Hepatocyte (in vitro differentiated cells): ENCODE results near the gene AMMECR1L. TPM values are rescaled to one million over a fixed set of nuclear protein-coding genes. Genes with fewer than 3 reads are reported as not detected.
"Not testable (repeated sequence)": the region's sequence is repeated elsewhere in the genome, so short reads cannot be mapped to it uniquely, and the experiment has no call there.

ENCODE experiments used
- DNase-seq: peaks from one replicate; pipeline ENCODE4 v3.0.0-alpha.2; 2016; ENCODE audit warnings: low spot score
- H2AFZ ChIP-seq: fragments of 200-600 bp; sonication (generic); 2 replicates; pipeline ENCODE4 v1.6.0; 2016; ENCODE audit warnings: antibody characterized with exemption, mild to moderate bottlenecking
- H3K27ac ChIP-seq: fragments of 200-600 bp; sonication (generic); 2 replicates; pipeline ENCODE4 v1.5.1; 2016; ENCODE audit warnings: mild to moderate bottlenecking
- H3K27me3 ChIP-seq: fragments of 200-600 bp; sonication (generic); 2 replicates; pipeline ENCODE4 v1.6.1; 2016
- H3K36me3 ChIP-seq: fragments of 200-600 bp; sonication (generic); replicated peaks from 2 replicates; pipeline ENCODE4 v1.5.1; 2016; ENCODE audit warnings: low read depth; ENCODE audit not compliant: insufficient read depth
- H3K4me1 ChIP-seq: fragments of 200-600 bp; sonication (generic); 2 replicates; pipeline ENCODE4 v1.5.1; 2016; ENCODE audit warnings: mild to moderate bottlenecking, moderate library complexity; ENCODE audit not compliant: insufficient read depth
- H3K4me2 ChIP-seq: fragments of 200-600 bp; sonication (generic); 2 replicates; pipeline ENCODE4 v1.6.0; 2016
- H3K4me3 ChIP-seq: fragments of 200-600 bp; sonication (generic); 2 replicates; pipeline ENCODE4 v1.5.1; 2016; ENCODE audit warnings: mild to moderate bottlenecking
- H3K79me2 ChIP-seq: fragments of 200-600 bp; sonication (generic); 2 replicates; pipeline ENCODE4 v1.6.0; 2017; ENCODE audit warnings: mild to moderate bottlenecking
- H3K9me2 ChIP-seq: fragments of 200-600 bp; sonication (generic); replicated peaks from 2 replicates; pipeline ENCODE4 v1.6.0; 2017; ENCODE audit warnings: mild to moderate bottlenecking; ENCODE audit not compliant: insufficient read depth
- H3K9me3 ChIP-seq: fragments of 200-600 bp; sonication (generic); 2 replicates; pipeline ENCODE4 v1.5.1; 2016; ENCODE audit warnings: low read depth, mild to moderate bottlenecking
- H4K20me1 ChIP-seq: fragments of 200-600 bp; sonication (generic); 2 replicates; pipeline ENCODE4 v1.6.0; 2016; ENCODE audit warnings: mild to moderate bottlenecking; ENCODE audit not compliant: insufficient read depth, poor library complexity, severe bottlenecking
- EZH2 ChIP-seq: fragments of 200-600 bp; sonication (generic); IDR thresholded peaks from 2 replicates; pipeline ENCODE4 v1.6.1; 2016; ENCODE audit warnings: antibody characterized with exemption, mild to moderate bottlenecking, borderline replicate concordance
- EZH2phosphoT487 ChIP-seq: fragments of 200-600 bp; sonication (generic); IDR thresholded peaks from one replicate; pipeline ENCODE4 v1.6.1; 2018; ENCODE audit warnings: antibody characterized with exemption, mild to moderate bottlenecking, low read depth, moderate library complexity; ENCODE audit not compliant: unreplicated experiment, severe bottlenecking
- WGBS: methylation state at CpG from one replicate; pipeline ENCODE4 v1.1.6; 2016; ENCODE audit warnings: low lambda C conversion rate; ENCODE audit errors: missing lambda C conversion rate; 5-methylcytosine and 5-hydroxymethylcytosine counted together
- polyA plus RNA-seq: library from polyadenylated mRNA; unstranded; fragments of >200 nt; fragmentation: Nextera tagmentation; extraction: Ambion mirVana; gene quantifications from 2 replicates; pipeline ENCODE4 v1.2.1, GENCODE V29; 2016
- total RNA-seq: library from RNA; depleted of rRNA; stranded (reverse); fragments of >200 nt; gene quantifications from 2 replicates; pipeline ENCODE4 v1.2.3, GENCODE V29; 2014
- TF ChIP-seq, protein P1 (sequence below): fragments of 200-600 bp; sonication (generic); IDR thresholded peaks from 2 replicates; pipeline ENCODE4 v1.5.1; 2016; ENCODE audit warnings: antibody characterized with exemption, mild to moderate bottlenecking; ENCODE audit not compliant: poor library complexity

The AMMECR1L gene
- total and polyA plus RNA-seq, 2 experiments from 2014 or later, result 8.1 to 14.7 TPM

GRCh38 chr2:127834951-127835350 lies 50.8 kb downstream of the AMMECR1L start:
- Histone ChIP-seq H3K27me3 (no peaks in the 10 kb centered on the region), H3K27ac (no peak overlapping the region), H3K79me2 (no peaks in the 10 kb centered on the region), H3K4me2 (no peak overlapping the region), H3K4me3 (no peak overlapping the region), H3K4me1 (no peaks in the 10 kb centered on the region), H3K36me3 (no peaks in the 10 kb centered on the region), H3K9me2 (no peaks in the 10 kb centered on the region), H2AFZ (no peak overlapping the region), H3K9me3 (no peaks in the 10 kb centered on the region), H4K20me1 (no peaks in the 10 kb centered on the region)
- TF ChIP-seq EZH2phosphoT487, result no peak
- DNase-seq, result no peak
- WGBS, result 79% methylated on average over 3 of the region's 3 CpGs

- no peak for TF ChIP-seq EZH2
- TF ChIP-seq, protein P1, sequence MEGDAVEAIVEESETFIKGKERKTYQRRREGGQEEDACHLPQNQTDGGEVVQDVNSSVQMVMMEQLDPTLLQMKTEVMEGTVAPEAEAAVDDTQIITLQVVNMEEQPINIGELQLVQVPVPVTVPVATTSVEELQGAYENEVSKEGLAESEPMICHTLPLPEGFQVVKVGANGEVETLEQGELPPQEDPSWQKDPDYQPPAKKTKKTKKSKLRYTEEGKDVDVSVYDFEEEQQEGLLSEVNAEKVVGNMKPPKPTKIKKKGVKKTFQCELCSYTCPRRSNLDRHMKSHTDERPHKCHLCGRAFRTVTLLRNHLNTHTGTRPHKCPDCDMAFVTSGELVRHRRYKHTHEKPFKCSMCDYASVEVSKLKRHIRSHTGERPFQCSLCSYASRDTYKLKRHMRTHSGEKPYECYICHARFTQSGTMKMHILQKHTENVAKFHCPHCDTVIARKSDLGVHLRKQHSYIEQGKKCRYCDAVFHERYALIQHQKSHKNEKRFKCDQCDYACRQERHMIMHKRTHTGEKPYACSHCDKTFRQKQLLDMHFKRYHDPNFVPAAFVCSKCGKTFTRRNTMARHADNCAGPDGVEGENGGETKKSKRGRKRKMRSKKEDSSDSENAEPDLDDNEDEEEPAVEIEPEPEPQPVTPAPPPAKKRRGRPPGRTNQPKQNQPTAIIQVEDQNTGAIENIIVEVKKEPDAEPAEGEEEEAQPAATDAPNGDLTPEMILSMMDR, result no peak
- no peak for TF ChIP-seq EZH2phosphoT487
- DNase-seq, result no peak
- Histone ChIP-seq H3K9me3 (no peaks in the 10 kb centered on the region), H2AFZ (no peak overlapping the region), H3K4me2 (no peak overlapping the region), H3K36me3 (no peaks in the 10 kb centered on the region), H3K4me3 (no peak overlapping the region), H4K20me1 (no peaks in the 10 kb centered on the region), H3K27ac (no peak overlapping the region), H3K79me2 (no peaks in the 10 kb centered on the region), H3K9me2 (no peaks in the 10 kb centered on the region), H3K4me1 (no peaks in the 10 kb centered on the region), H3K27me3 (no peaks in the 10 kb centered on the region)
- 48% methylated on average over 5 of the region's 5 CpGs for WGBS
These were observed 55.9 kb downstream of the AMMECR1L start for GRCh38 chr2:127829845-127830246.

DNA sequence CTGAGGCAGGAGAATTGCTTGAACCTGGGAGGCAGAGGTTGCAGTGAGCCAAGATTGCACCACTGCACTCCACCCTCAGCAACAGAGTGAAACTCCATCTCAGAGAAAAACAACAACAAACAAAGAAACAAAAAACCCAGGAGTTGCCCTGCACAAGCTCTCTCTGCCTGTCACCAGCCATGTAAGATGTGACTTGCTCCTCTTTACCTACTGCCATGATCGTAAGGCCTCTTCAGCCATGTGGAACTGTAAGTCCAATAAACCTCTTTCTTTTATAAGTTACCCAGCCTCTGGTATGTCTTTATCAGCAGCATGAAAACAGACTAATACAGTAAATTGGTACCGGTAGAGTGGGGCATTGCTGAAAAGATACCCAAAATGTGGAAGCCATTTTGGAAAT lies 59.0 kb downstream of the AMMECR1L start:
- not testable (repeated sequence) for H3K9me2 ChIP-seq, H3K79me2 ChIP-seq, H2AFZ ChIP-seq, H3K36me3 ChIP-seq, H3K4me2 ChIP-seq, H3K27me3 ChIP-seq, DNase-seq, H3K4me3 ChIP-seq, H3K9me3 ChIP-seq, H3K4me1 ChIP-seq, H3K27ac ChIP-seq, H4K20me1 ChIP-seq
- 95% methylated on average over 2 of the region's 2 CpGs for WGBS

GRCh38 chr2:127826047-127826446 lies 59.7 kb downstream of the AMMECR1L start:
- Histone ChIP-seq H3K79me2 (no peaks in the 10 kb centered on the region), H2AFZ (no peak overlapping the region), H3K4me3 (no peak overlapping the region), H3K27me3 (no peaks in the 10 kb centered on the region), H3K4me1 (no peaks in the 10 kb centered on the region), H3K9me3 (no peaks in the 10 kb centered on the region), H3K4me2 (no peak overlapping the region), H3K9me2 (no peaks in the 10 kb centered on the region), H3K27ac (no peak overlapping the region), H3K36me3 (no peaks in the 10 kb centered on the region), H4K20me1 (no peaks in the 10 kb centered on the region)
- TF ChIP-seq EZH2phosphoT487 (no peak), EZH2 (no peak)
- TF ChIP-seq, protein P1, result no peak
- DNase-seq, result no peak
- 91% methylated on average over 12 of the region's 12 CpGs for WGBS
